HG02943 (cell line): ENCODE data around the gene TMCC2.
"Not testable (repeated sequence)": the region's sequence is repeated elsewhere in the genome, so short reads cannot be mapped to it uniquely, and the experiment has no call there.

Experiments
- ATAC-seq: cut with Tn5 transposase; IDR thresholded peaks from one replicate; pipeline ENCODE4 v1.9.1; 2021; ENCODE audit warnings: mild to moderate bottlenecking, low read depth, moderate library complexity; ENCODE audit not compliant: unreplicated experiment

Gene TMCC2

GRCh38 chr1:205227584-205228013 is at the start of gene TMCC2:
TSS of gene TMCC2 (plus strand) at chr1:205227946. CDS start at chr1:205228565, 619 bp downstream.
- no peak for ATAC-seq

- no peak for ATAC-seq
Observed at GRCh38 chr1:205179842-205180241, 47.9 kb upstream of the TMCC2 start.

GRCh38 chr1:205180331-205180730 is 47.4 kb upstream of the TMCC2 start:
- ATAC-seq, result not testable (repeated sequence)

GRCh38 chr1:205182930-205183329 is 44.8 kb upstream of the TMCC2 start:
- no peak for ATAC-seq

- ATAC-seq, result no peak
Observed at GRCh38 chr1:205183676-205184335, 43.9 kb upstream of the TMCC2 start.

GRCh38 chr1:205186191-205186590 is 41.6 kb upstream of the TMCC2 start:
- ATAC-seq, result no peak

- no peak for ATAC-seq
Observed at GRCh38 chr1:205187420-205187819, 40.3 kb upstream of the TMCC2 start.

- no peak for ATAC-seq
Observed at GRCh38 chr1:205188098-205188497, 39.6 kb upstream of the TMCC2 start.

- no peak for ATAC-seq
Observed at GRCh38 chr1:205188596-205188995, 39.1 kb upstream of the TMCC2 start.

- ATAC-seq, result no peak
Observed at GRCh38 chr1:205189131-205189530, 38.6 kb upstream of the TMCC2 start.

- ATAC-seq, result no peak
Observed at GRCh38 chr1:205190845-205191577, 36.7 kb upstream of the TMCC2 start.

GRCh38 chr1:205191622-205192021 is 36.1 kb upstream of the TMCC2 start:
- ATAC-seq, result no peak

GRCh38 chr1:205192287-205192686 is 35.5 kb upstream of the TMCC2 start:
- ATAC-seq, result no peak

- ATAC-seq, result no peak
Observed at GRCh38 chr1:205199090-205199930, 28.4 kb upstream of the TMCC2 start.

- no peak for ATAC-seq
Observed at GRCh38 chr1:205199931-205200299, 27.8 kb upstream of the TMCC2 start.

- no peak for ATAC-seq
Observed at GRCh38 chr1:205204552-205204951, 23.2 kb upstream of the TMCC2 start.

GRCh38 chr1:205205055-205205454 is 22.7 kb upstream of the TMCC2 start:
- ATAC-seq, result no peak

- no peak for ATAC-seq
Observed at GRCh38 chr1:205208811-205209210, 18.9 kb upstream of the TMCC2 start.

GRCh38 chr1:205210756-205211168 is 17.0 kb upstream of the TMCC2 start:
- no peak for ATAC-seq

GRCh38 chr1:205211169-205211838 is 16.4 kb upstream of the TMCC2 start, which contains the start of gene DSTYK:
TSS of gene DSTYK (minus strand) at chr1:205211702. CDS start at chr1:205211535, 167 bp downstream.
- ATAC-seq, result peak; percentile 68
